HCT116 (cell line): ENCODE results near the gene GGT7.

Experiments
- EZH2 ChIP-seq: fragments of 200-600 bp; sonication (generic); IDR thresholded peaks from 2 replicates; pipeline ENCODE4 v1.6.1; 2017; ENCODE audit warnings: antibody characterized with exemption, mixed run types
- EZH2phosphoT487 ChIP-seq: fragments of 200-600 bp; IDR thresholded peaks from 2 replicates; pipeline ENCODE4 v1.6.1; 2018; ENCODE audit warnings: antibody characterized with exemption, borderline replicate concordance
- FOSL1 ChIP-seq: IDR thresholded peaks from 2 replicates; pipeline ENCODE4 v1.6.1; 2012; ENCODE audit warnings: low read depth
- POLR2AphosphoS5 ChIP-seq: IDR thresholded peaks from 2 replicates; pipeline ENCODE4 v1.6.1; 2011; ENCODE audit warnings: mild to moderate bottlenecking, low read depth, low read length, moderate library complexity
- REST ChIP-seq: IDR thresholded peaks from 2 replicates; pipeline ENCODE4 v1.6.1; 2012; ENCODE audit warnings: low read depth
- YY1 ChIP-seq: IDR thresholded peaks from 2 replicates; pipeline ENCODE4 v1.6.1; 2011; ENCODE audit warnings: low read length, low read depth, moderate library complexity, mild to moderate bottlenecking; ENCODE audit not compliant: insufficient replicate concordance; ENCODE audit errors: extremely low read depth
- ZNF274 ChIP-seq: fragments of 200-500 bp; sonication (Bioruptor generic); IDR thresholded peaks from 2 replicates; pipeline ENCODE4 v1.6.1; 2014; ENCODE audit warnings: mild to moderate bottlenecking, low read depth, low read length, inconsistent platforms
- TF ChIP-seq, protein P1 (sequence below), 3 experiments: fragments of 200-600 bp in 1 of 3; sonication (generic) in 1 of 3; IDR thresholded peaks in 2 of 3; conservative IDR thresholded peaks in 1 of 3; 2 replicates each; pipeline ENCODE4 v1.5.1; 2012 to 2017; ENCODE audit warnings: low read depth in 2 of 3, low read length in 2 of 3, antibody characterized with exemption in 1 of 3, borderline replicate concordance in 1 of 3, control low read depth in 1 of 3, mild to moderate bottlenecking in 1 of 3, mixed read lengths in 1 of 3, mixed run types in 1 of 3, moderate library complexity in 1 of 3; ENCODE audit not compliant: insufficient read depth in 1 of 3
- TF ChIP-seq, protein P2 (sequence below): IDR thresholded peaks from 2 replicates; pipeline ENCODE4 v1.6.1; 2011; ENCODE audit warnings: mild to moderate bottlenecking, low read length, moderate library complexity; ENCODE audit not compliant: insufficient replicate concordance; ENCODE audit errors: extremely low read depth

DNA sequence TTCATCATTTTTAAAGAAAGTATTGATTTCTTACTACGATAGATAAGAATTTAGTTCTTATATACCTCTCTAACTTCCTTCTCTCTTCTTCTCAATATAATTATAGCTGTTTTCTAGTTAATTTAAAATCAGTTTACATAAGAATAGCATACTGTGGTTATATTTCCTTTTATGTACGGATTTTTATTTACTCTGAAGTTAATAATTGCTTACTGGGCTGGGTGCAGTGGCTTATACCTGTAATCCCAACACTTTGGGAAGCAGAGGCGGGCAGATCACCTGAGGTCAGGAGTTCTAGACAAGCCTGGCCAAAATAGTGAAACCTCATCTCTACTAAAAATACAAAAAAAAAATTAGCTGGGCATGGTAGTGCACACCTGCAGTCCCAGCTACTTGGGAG is 13.5 kb upstream of the GGT7 start:
- TF ChIP-seq, protein P1, sequence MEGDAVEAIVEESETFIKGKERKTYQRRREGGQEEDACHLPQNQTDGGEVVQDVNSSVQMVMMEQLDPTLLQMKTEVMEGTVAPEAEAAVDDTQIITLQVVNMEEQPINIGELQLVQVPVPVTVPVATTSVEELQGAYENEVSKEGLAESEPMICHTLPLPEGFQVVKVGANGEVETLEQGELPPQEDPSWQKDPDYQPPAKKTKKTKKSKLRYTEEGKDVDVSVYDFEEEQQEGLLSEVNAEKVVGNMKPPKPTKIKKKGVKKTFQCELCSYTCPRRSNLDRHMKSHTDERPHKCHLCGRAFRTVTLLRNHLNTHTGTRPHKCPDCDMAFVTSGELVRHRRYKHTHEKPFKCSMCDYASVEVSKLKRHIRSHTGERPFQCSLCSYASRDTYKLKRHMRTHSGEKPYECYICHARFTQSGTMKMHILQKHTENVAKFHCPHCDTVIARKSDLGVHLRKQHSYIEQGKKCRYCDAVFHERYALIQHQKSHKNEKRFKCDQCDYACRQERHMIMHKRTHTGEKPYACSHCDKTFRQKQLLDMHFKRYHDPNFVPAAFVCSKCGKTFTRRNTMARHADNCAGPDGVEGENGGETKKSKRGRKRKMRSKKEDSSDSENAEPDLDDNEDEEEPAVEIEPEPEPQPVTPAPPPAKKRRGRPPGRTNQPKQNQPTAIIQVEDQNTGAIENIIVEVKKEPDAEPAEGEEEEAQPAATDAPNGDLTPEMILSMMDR (IDR thresholded peaks at IDR 0.05 in 2 of 3, conservative IDR thresholded peaks at IDR 0.05 in 1 of 3; ENCODE audit: borderline replicate concordance in 1 of 3, insufficient read depth in 1 of 3, low read depth in 2 of 3, low read length in 2 of 3), result no peak
- TF ChIP-seq EZH2 (no peak), YY1 (no peak), POLR2AphosphoS5 (no peak), REST (no peak), ZNF274 (no peak), EZH2phosphoT487 (no peak), FOSL1 (no peak)
- TF ChIP-seq, protein P2, sequence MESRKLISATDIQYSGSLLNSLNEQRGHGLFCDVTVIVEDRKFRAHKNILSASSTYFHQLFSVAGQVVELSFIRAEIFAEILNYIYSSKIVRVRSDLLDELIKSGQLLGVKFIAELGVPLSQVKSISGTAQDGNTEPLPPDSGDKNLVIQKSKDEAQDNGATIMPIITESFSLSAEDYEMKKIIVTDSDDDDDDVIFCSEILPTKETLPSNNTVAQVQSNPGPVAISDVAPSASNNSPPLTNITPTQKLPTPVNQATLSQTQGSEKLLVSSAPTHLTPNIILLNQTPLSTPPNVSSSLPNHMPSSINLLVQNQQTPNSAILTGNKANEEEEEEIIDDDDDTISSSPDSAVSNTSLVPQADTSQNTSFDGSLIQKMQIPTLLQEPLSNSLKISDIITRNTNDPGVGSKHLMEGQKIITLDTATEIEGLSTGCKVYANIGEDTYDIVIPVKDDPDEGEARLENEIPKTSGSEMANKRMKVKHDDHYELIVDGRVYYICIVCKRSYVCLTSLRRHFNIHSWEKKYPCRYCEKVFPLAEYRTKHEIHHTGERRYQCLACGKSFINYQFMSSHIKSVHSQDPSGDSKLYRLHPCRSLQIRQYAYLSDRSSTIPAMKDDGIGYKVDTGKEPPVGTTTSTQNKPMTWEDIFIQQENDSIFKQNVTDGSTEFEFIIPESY, result no peak
